DND-41 (cell line): Measurements from ENCODE around the gene STON1.
"Not testable (repeated sequence)": the region's sequence is repeated elsewhere in the genome, so short reads cannot be mapped to it uniquely, and the experiment has no call there.

ENCODE experiments used
- ATAC-seq: fragments of 200-7000 bp; cut with Tn5 transposase; 3 replicates; pipeline ENCODE4 v1.9.1; 2021; ENCODE audit warnings: low read depth; ENCODE audit not compliant: insufficient read depth
- DNase-seq: peaks from one replicate; pipeline ENCODE4 v3.0.0-alpha.2; 2020
- H2AFZ ChIP-seq: 2 replicates; pipeline ENCODE4 v1.6.0; 2012; ENCODE audit warnings: low read depth, low read length
- H3K27ac ChIP-seq: 2 replicates; pipeline ENCODE4 v1.5.1; 2012; ENCODE audit warnings: low read length, inconsistent platforms
- H3K27me3 ChIP-seq: fragments of 200-600 bp; sonication (generic); 2 replicates; pipeline ENCODE4 v1.6.0; 2012; ENCODE audit warnings: low read length, mild to moderate bottlenecking, inconsistent platforms; ENCODE audit not compliant: insufficient read depth, poor library complexity
- H3K36me3 ChIP-seq: 2 replicates; pipeline ENCODE4 v1.5.1; 2012; ENCODE audit warnings: low read length, inconsistent platforms; ENCODE audit not compliant: insufficient read depth
- H3K4me1 ChIP-seq: 2 replicates; pipeline ENCODE4 v1.5.1; 2012; ENCODE audit warnings: mild to moderate bottlenecking, low read length; ENCODE audit not compliant: insufficient read depth
- H3K4me2 ChIP-seq: 2 replicates; pipeline ENCODE4 v1.6.0; 2012; ENCODE audit warnings: mild to moderate bottlenecking, moderate library complexity, low read length, inconsistent platforms; ENCODE audit not compliant: insufficient read depth
- H3K4me3 ChIP-seq, 2 experiments: fragments of 200-600 bp in 1 of 2; shearing (Covaris generic) in 1 of 2; 2 replicates each; pipeline ENCODE4 v1.5.1; 2012 to 2016; ENCODE audit warnings: inconsistent platforms in 2 of 2, low read length in 2 of 2, mild to moderate bottlenecking in 2 of 2, low read depth in 1 of 2, moderate library complexity in 1 of 2
- H3K79me2 ChIP-seq: 2 replicates; pipeline ENCODE4 v1.6.0; 2012; ENCODE audit warnings: low read length, inconsistent platforms; ENCODE audit not compliant: insufficient read depth
- H3K9ac ChIP-seq: 2 replicates; pipeline ENCODE4 v1.6.0; 2012; ENCODE audit warnings: low read depth, mild to moderate bottlenecking, inconsistent platforms, low read length, moderate library complexity
- H3K9me3 ChIP-seq: 2 replicates; pipeline ENCODE4 v1.5.1; 2012; ENCODE audit warnings: low read length, moderate library complexity, mild to moderate bottlenecking, inconsistent platforms; ENCODE audit not compliant: insufficient read depth, severe bottlenecking
- H4K20me1 ChIP-seq: 2 replicates; pipeline ENCODE4 v1.6.0; 2012; ENCODE audit warnings: low read length; ENCODE audit not compliant: insufficient read depth
- EZH2 ChIP-seq: IDR thresholded peaks from 3 replicates; pipeline ENCODE4 v1.6.1; 2012; ENCODE audit warnings: borderline replicate concordance, low read depth, mild to moderate bottlenecking, moderate library complexity, low read length, inconsistent platforms; ENCODE audit not compliant: severe bottlenecking
- TF ChIP-seq, protein P1 (sequence below): IDR thresholded peaks from 2 replicates; pipeline ENCODE4 v1.5.1; 2012; ENCODE audit warnings: borderline replicate concordance, low read length, moderate library complexity, mild to moderate bottlenecking; ENCODE audit not compliant: poor library complexity, severe bottlenecking; ENCODE audit errors: extremely low read depth

Gene STON1

DNA sequence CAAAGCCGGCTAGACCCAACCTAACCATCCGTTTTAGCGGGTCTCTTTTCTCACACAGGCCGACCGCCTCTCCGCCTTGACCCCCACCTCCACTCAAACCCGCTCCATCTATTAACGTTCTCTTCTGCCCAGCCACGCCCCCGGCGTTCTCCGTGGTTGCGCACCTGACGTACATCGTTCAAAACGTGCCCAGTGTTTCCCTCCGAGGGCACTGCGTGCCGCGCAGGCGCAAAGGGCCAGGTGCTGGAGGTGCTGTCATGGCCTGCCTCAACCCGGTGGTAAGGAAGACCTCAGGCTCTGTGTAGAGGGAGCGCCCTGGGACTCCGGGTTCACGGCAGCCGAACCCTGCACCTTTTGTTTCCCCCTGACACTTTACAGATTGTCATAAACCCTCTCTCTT is 87.7 kb downstream of the STON1 start, which contains the start of gene GTF2A1L:
GTF2A1L (plus strand) TSS at position 239 of the 400 bp plus-strand sequence; CDS start at position 258, 19 bp downstream.
- ATAC-seq (no peak), DNase-seq (no peak)
- no peak within 1 kb of the TSS for H3K27ac ChIP-seq
- no peaks in the 10 kb centered on the region for H3K79me2 ChIP-seq
- no peaks in the 10 kb centered on the region for H4K20me1 ChIP-seq
- no peaks in the 10 kb centered on the region for H3K27me3 ChIP-seq
- no peak within 1 kb of the TSS for H3K9ac ChIP-seq
- no peak within 1 kb of the TSS for H2AFZ ChIP-seq
- H3K4me2 ChIP-seq, result no peak within 1 kb of the TSS
- no peaks in the 10 kb centered on the region for H3K36me3 ChIP-seq
- no peak for TF ChIP-seq EZH2
- TF ChIP-seq, protein P1, sequence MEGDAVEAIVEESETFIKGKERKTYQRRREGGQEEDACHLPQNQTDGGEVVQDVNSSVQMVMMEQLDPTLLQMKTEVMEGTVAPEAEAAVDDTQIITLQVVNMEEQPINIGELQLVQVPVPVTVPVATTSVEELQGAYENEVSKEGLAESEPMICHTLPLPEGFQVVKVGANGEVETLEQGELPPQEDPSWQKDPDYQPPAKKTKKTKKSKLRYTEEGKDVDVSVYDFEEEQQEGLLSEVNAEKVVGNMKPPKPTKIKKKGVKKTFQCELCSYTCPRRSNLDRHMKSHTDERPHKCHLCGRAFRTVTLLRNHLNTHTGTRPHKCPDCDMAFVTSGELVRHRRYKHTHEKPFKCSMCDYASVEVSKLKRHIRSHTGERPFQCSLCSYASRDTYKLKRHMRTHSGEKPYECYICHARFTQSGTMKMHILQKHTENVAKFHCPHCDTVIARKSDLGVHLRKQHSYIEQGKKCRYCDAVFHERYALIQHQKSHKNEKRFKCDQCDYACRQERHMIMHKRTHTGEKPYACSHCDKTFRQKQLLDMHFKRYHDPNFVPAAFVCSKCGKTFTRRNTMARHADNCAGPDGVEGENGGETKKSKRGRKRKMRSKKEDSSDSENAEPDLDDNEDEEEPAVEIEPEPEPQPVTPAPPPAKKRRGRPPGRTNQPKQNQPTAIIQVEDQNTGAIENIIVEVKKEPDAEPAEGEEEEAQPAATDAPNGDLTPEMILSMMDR, result no peak
- H3K9me3 ChIP-seq, result no peaks in the 10 kb centered on the region
- no peak within 1 kb of the TSS for H3K4me3 ChIP-seq
- no peaks in the 10 kb centered on the region for H3K4me1 ChIP-seq

DNA sequence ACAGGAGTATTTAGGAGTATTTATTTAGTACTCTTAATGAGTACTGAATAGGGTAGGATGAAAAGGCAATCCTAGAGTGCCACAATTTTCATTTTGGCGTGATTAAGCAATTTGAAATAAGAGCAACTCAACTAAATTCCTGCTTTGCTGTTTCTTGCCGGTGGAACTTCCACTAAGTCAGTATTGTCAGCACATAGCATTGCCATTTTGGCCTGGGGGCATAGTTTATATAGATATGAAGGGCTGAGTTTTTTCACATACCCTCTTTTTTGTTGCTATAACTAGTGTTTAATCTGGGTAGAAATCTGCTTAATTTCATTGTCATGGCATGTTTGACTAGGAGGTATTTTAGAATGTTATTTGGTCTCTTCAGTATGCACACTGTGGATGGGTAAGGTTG is 89.6 kb downstream of the STON1 start:
- Histone ChIP-seq H3K36me3 (no peaks in the 10 kb centered on the region), H3K9me3 (no peaks in the 10 kb centered on the region), H2AFZ (no peak overlapping the region), H3K4me2 (no peak overlapping the region), H3K4me1 (no peaks in the 10 kb centered on the region), H3K27me3 (no peaks in the 10 kb centered on the region), H3K9ac (no peak overlapping the region), H3K4me3 (no peak overlapping the region), H3K79me2 (no peaks in the 10 kb centered on the region), H3K27ac (no peak overlapping the region), H4K20me1 (no peaks in the 10 kb centered on the region)
- no peak for ATAC-seq
- DNase-seq, result no peak
- no peak for TF ChIP-seq EZH2
- TF ChIP-seq, protein P1, result no peak

- TF ChIP-seq, protein P1, result no peak
- TF ChIP-seq EZH2, result no peak
Measured at GRCh38 chr2:48620604-48621003, 90.7 kb downstream of the STON1 start.

GRCh38 chr2:48622691-48623090 is 92.7 kb downstream of the STON1 start:
- H3K27ac ChIP-seq, H3K27me3 ChIP-seq, H3K9me3 ChIP-seq, H4K20me1 ChIP-seq, ATAC-seq, H3K4me1 ChIP-seq, DNase-seq, H2AFZ ChIP-seq, H3K36me3 ChIP-seq, H3K79me2 ChIP-seq, H3K4me3 ChIP-seq, H3K9ac ChIP-seq, H3K4me2 ChIP-seq: not testable (repeated sequence)

More at GRCh38 chr2:48620604-48621003, 90.7 kb downstream of the STON1 start:
- no peaks in the 10 kb centered on the region for H3K27me3 ChIP-seq
- H3K36me3 ChIP-seq, result no peaks in the 10 kb centered on the region
- H3K27ac ChIP-seq, result no peak overlapping the region
- H4K20me1 ChIP-seq, result no peaks in the 10 kb centered on the region
- no peak overlapping the region for H2AFZ ChIP-seq
- H3K4me1 ChIP-seq, result no peaks in the 10 kb centered on the region
- no peak overlapping the region for H3K4me2 ChIP-seq
- ATAC-seq (no peak), DNase-seq (no peak)
- H3K9me3 ChIP-seq, result no peaks in the 10 kb centered on the region
- H3K9ac ChIP-seq, result no peak overlapping the region
- no peak overlapping the region for H3K4me3 ChIP-seq
- no peaks in the 10 kb centered on the region for H3K79me2 ChIP-seq
